GM12892 (cell line): Measurements from ENCODE around the gene ASCL3. TPM values are rescaled to one million over a fixed set of nuclear protein-coding genes. Genes with fewer than 3 reads are reported as not detected.
A peak's percentile ranks its signal among the peaks of the same experiment; 100 is the strongest.
"Not testable (repeated sequence)": the region's sequence is repeated elsewhere in the genome, so short reads cannot be mapped to it uniquely, and the experiment has no call there.

Source experiments
- DNase-seq: peaks from one replicate; pipeline ENCODE4 v3.0.0; 2011; ENCODE audit not compliant: insufficient read length
- FAIRE-seq: peaks from 2 replicates; lab custom pipeline; 2011; peaks lifted over from hg19 to GRCh38; lab: Jason Lieb, UNC
- POLR2A ChIP-seq: IDR thresholded peaks from 2 replicates; pipeline ENCODE4 v1.6.1; 2011; ENCODE audit warnings: low read depth, low read length, control low read depth
- POLR2AphosphoS5 ChIP-seq: IDR thresholded peaks from 2 replicates; pipeline ENCODE4 v1.6.1; 2011; ENCODE audit warnings: low read depth, low read length, control low read depth
- TAF1 ChIP-seq: IDR thresholded peaks from 2 replicates; pipeline ENCODE4 v1.6.1; 2011; ENCODE audit warnings: low read depth, mild to moderate bottlenecking, control low read depth, low read length, borderline replicate concordance
- polyA plus RNA-seq: library from polyadenylated mRNA; unstranded; fragments of >200 nt; gene quantifications from one replicate; pipeline ENCODE4 v1.2.1, GENCODE V29; 2012; ENCODE audit warnings: missing spikeins, inconsistent platforms; ENCODE audit not compliant: missing spikeins

The ASCL3 gene
- polyA plus RNA-seq, result not detected

DNA sequence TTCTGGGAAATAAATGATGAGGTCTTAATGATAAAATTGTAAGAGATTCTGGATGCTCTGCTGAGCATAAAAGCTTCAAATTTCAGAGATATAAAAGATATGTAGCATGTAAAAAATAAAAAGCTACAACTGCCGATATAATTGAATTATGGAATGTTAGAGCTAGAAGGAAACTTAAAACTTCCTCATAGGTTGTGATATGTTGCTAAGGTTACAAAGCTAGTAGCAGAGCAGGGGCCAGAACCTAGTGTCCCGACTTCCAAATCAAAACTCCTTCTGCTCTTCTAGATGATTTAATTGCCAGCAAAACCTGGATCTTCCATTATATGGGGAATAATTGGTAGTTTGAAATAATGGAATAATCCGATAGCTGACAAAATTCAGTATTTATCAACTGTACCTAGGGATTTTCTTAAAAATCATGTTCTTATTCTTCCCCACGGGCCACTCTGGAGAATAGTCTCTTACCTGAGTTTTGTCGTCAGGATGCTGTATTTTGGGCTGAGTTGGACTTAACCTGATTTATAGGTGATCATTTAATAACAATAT lies at the start of gene ASCL3:
Gene ASCL3, minus strand, starts transcription at position 499 of the 549 bp plus-strand sequence. CDS start 4,855 bp downstream, outside the sequence.
- DNase-seq, result no peak
- no peak for FAIRE-seq
- no peak for TF ChIP-seq POLR2AphosphoS5
- no peak for TF ChIP-seq TAF1
- no peak for TF ChIP-seq POLR2A

DNA sequence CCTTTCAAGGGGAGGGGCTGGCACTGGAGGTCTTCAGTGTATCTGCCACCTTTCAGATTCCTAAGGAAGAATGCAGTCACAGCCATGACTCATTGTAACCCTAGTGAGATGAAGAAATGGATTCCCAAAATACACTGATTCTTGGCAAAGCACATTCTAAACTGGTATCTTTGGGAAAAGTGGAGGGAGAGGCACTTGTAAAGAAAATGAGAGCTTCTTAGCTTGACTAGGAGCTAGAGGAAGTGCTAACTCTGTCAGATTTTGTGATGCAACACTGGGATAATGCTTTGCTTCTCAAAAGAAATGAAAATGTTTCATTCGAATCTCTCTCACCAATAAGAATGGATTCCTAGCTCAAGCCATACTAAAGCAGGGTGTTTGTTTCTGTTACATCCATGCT lies 46.6 kb upstream of the ASCL3 start:
- DNase-seq (no peak), FAIRE-seq (no peak)
- TF ChIP-seq POLR2A (no peak), TAF1 (no peak), POLR2AphosphoS5 (no peak)

GRCh38 chr11:8988329-8989234 lies 45.8 kb upstream of the ASCL3 start:
- no peak for TF ChIP-seq POLR2A
- TF ChIP-seq TAF1, result no peak
- no peak for TF ChIP-seq POLR2AphosphoS5
- DNase-seq (no peak), FAIRE-seq (no peak)

GRCh38 chr11:8987446-8987845 lies 44.6 kb upstream of the ASCL3 start:
- FAIRE-seq, result peak; percentile 77
- no peak for TF ChIP-seq TAF1
- TF ChIP-seq POLR2A, result no peak
- TF ChIP-seq POLR2AphosphoS5, result no peak
- no peak for DNase-seq

DNA sequence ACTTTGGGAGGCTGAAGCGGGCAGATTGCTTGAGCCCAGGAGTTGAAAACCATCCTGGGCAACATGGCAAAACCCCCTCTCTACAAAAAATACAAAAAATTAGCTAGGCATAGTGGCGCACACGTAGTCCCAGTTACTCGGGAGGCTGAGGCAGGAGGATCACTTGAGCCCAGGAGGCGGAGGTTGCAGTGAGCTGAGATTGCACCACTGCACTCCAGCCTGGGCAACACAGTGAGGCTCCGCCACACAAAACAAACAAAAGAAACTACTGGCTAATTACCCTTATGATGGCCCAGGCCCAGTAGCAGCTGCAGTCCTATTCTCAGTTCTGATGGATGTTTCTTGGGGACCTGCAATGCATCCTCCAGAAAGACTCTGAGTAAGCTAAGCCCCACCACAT lies 44.0 kb upstream of the ASCL3 start:
- DNase-seq, FAIRE-seq: not testable (repeated sequence)

DNA sequence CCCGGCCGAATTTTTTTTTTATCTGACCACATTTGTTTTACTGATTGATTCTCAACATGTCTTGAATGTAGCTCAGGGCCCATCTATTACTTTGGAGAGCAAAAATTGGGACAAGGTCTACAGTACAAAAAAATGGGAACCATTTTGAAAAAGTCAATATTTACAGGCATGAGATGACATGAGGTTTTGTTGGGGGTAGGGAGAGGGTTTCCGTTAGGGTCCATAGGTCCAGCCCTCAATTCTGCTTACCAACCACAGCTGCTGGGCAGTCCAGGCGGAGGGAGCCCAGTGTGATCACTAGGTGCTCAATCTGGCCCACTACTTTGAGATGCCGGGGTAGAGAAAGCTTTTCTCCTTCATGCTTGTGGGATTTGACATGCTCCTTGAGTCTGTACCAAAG lies 42.6 kb upstream of the ASCL3 start:
- FAIRE-seq (no peak), DNase-seq (no peak)
- TF ChIP-seq POLR2AphosphoS5 (no peak), POLR2A (no peak), TAF1 (no peak)

DNA sequence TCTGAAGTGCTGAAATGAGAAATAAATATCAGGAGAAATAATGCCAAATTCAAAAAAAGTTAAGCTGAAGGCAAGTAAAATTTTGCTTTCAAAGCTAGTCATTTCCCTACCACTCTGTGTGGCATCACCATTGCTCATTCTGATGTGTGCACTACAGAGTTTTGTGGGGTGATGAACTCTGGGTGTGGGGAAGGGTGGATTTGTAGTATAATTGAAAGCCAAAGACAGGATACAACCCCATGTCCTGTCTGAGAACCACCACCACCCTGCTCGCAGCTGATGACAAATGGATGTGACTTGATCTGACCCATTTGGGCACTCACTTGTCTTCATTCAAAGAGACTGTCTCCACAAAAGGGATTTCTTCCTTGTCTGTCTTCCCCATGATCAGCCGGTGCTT lies 40.7 kb upstream of the ASCL3 start:
- no peak for TF ChIP-seq TAF1
- TF ChIP-seq POLR2AphosphoS5, result no peak
- no peak for TF ChIP-seq POLR2A
- FAIRE-seq (no peak), DNase-seq (no peak)

DNA sequence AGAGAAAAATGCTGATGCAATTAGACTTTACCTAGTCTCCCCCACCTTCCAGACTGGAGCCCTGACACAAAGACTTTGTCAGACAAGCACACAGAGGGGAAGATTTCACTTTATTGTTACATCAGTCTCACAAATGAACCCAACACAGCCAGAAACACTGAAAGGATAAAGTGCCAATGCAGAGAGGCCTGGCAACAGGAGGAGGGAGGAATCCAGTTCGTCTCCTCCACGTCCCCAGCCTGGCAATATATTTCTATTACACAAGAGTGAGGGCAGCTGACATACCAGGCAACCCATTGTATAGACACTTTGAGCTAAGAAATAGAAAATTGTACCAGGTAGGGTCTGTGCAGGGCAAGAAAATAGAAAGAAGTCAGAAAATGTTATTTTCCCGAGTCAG lies 37.7 kb upstream of the ASCL3 start:
- DNase-seq (no peak), FAIRE-seq (no peak)
- TF ChIP-seq POLR2AphosphoS5, result no peak
- no peak for TF ChIP-seq TAF1

DNA sequence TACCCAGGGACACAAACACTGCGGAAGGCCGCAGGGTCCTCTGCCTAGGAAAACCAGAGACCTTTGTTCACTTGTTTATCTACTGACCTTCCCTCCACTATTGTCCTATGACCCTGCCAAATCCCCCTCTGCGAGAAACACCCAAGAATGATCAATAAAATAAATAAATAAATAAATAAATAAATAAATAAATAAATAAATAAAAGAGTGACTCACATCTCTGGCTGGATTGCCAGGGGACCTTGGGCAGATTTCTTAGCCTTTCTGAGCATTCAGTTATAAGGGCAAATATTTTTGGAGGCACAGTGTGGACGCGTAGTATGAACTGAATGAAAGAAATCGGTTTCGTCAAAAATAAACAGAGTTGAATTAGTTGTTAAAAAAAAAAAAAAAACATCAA lies 36.5 kb upstream of the ASCL3 start:
- not testable (repeated sequence) for DNase-seq, FAIRE-seq

- FAIRE-seq (no peak), DNase-seq (no peak)
- TF ChIP-seq POLR2A (no peak), POLR2AphosphoS5 (no peak), TAF1 (no peak)
These were observed 30.3 kb upstream of the ASCL3 start for GRCh38 chr11:8973121-8973520.

GRCh38 chr11:8971924-8972316 lies 29.1 kb upstream of the ASCL3 start:
- FAIRE-seq (no peak), DNase-seq (no peak)
- no peak for TF ChIP-seq POLR2A
- no peak for TF ChIP-seq TAF1
- no peak for TF ChIP-seq POLR2AphosphoS5

GRCh38 chr11:8971196-8971923 lies 28.5 kb upstream of the ASCL3 start:
- FAIRE-seq (no peak), DNase-seq (no peak)
- TF ChIP-seq POLR2AphosphoS5 (no peak), TAF1 (no peak), POLR2A (no peak)
